H1 (cell line): Measurements from ENCODE around the gene CCDC40. TPM values are rescaled to one million over a fixed set of nuclear protein-coding genes. Genes with fewer than 3 reads are reported as not detected.

Source experiments
- CTCF ChIA-PET: fragments of 300-600 bp; sonication (Branson Sonifier 250); formaldehyde crosslinking; loops from one replicate; lab custom pipeline; 2021; ENCODE audit not compliant: partially characterized antibody; lab: Charles Lee
- POLR2A ChIA-PET: fragments of 300-600 bp; sonication (Branson Sonifier 250); formaldehyde crosslinking; loops from one replicate; lab custom pipeline; 2021; ENCODE audit warnings: inconsistent platforms; ENCODE audit not compliant: partially characterized antibody; lab: Charles Lee
- DNase-seq, 2 experiments: peaks; one replicate each; pipeline versions ENCODE4 v3.0.0 to v3.0.0-alpha.2; 2010 to 2022; ENCODE audit warnings: low spot score in 2 of 2, low read depth in 1 of 2, mixed read lengths in 1 of 2
- FAIRE-seq: peaks from 2 replicates; lab custom pipeline; 2011; peaks lifted over from hg19 to GRCh38; lab: Jason Lieb, UNC
- H2AFZ ChIP-seq: 2 replicates; pipeline ENCODE4 v1.8.1; 2012; ENCODE audit warnings: low read length, inconsistent platforms
- H2AK5ac ChIP-seq: 2 replicates; pipeline ENCODE4 v1.6.1; 2013; ENCODE audit warnings: low read depth, low read length
- H2BK120ac ChIP-seq: replicated peaks from 2 replicates; pipeline ENCODE3; 2013; ENCODE audit warnings: low read depth, low read length, inconsistent platforms
- H2BK12ac ChIP-seq: 2 replicates; pipeline ENCODE4 v1.6.1; 2013; ENCODE audit warnings: low read depth, low read length
- H2BK15ac ChIP-seq: 2 replicates; pipeline ENCODE4 v1.6.1; 2013; ENCODE audit warnings: low read length
- H2BK20ac ChIP-seq: 2 replicates; pipeline ENCODE4 v1.6.1; 2013; ENCODE audit warnings: low read length
- H2BK5ac ChIP-seq: 2 replicates; pipeline ENCODE4 v1.6.1; 2013; ENCODE audit warnings: low read depth, low read length
- H3K14ac ChIP-seq: 2 replicates; pipeline ENCODE4 v1.6.1; 2013; ENCODE audit warnings: inconsistent platforms; ENCODE audit not compliant: insufficient read length
- H3K18ac ChIP-seq: 2 replicates; pipeline ENCODE4 v1.6.1; 2013; ENCODE audit warnings: low read length; ENCODE audit errors: extremely low read depth
- H3K23ac ChIP-seq: 2 replicates; pipeline ENCODE4 v1.6.1; 2013; ENCODE audit warnings: inconsistent platforms; ENCODE audit not compliant: insufficient read length
- H3K23me2 ChIP-seq: 2 replicates; pipeline ENCODE4 v1.6.1; 2013; ENCODE audit warnings: low read depth, low read length
- H3K27ac ChIP-seq: 2 replicates; pipeline ENCODE4 v1.6.1; 2011; ENCODE audit warnings: low read depth, low read length, inconsistent platforms
- H3K27me3 ChIP-seq, 4 experiments: replicated peaks in 1 of 4; 1 replicate in 1 of 4; 2 replicates in 3 of 4; pipeline versions ENCODE4 v1.6.1 to v1.8.1; 2011 to 2013; ENCODE audit warnings: low read length in 3 of 4, mild to moderate bottlenecking in 3 of 4, inconsistent platforms in 2 of 4, mixed read lengths in 2 of 4, moderate library complexity in 1 of 4; ENCODE audit not compliant: control insufficient read depth in 3 of 4, insufficient read depth in 3 of 4; ENCODE audit errors: extremely low read depth in 1 of 4
- H3K36me3 ChIP-seq, 4 experiments: 2 replicates each; pipeline versions ENCODE4 v1.6.1 to v1.8.1; 2011 to 2013; ENCODE audit warnings: mild to moderate bottlenecking in 4 of 4, low read length in 3 of 4, moderate library complexity in 2 of 4, control low read depth in 1 of 4, inconsistent platforms in 1 of 4; ENCODE audit not compliant: insufficient read depth in 4 of 4, control insufficient read depth in 2 of 4
- H3K4ac ChIP-seq: replicated peaks from 2 replicates; pipeline ENCODE3; 2013; ENCODE audit warnings: low read length, low read depth, mixed read lengths, inconsistent platforms; ENCODE audit not compliant: insufficient read length
- H3K4me1 ChIP-seq, 4 experiments: replicated peaks in 1 of 4; 1 replicate in 1 of 4; 2 replicates in 3 of 4; pipeline versions ENCODE4 v1.6.1 to v1.8.1; 2011 to 2013; ENCODE audit warnings: low read length in 3 of 4, inconsistent platforms in 2 of 4, mixed read lengths in 1 of 4; ENCODE audit not compliant: insufficient read depth in 4 of 4, control insufficient read depth in 3 of 4
- H3K4me2 ChIP-seq, 2 experiments: 2 replicates each; pipeline versions ENCODE4 v1.6.1 to v1.8.1; 2011 to 2013; ENCODE audit warnings: low read depth in 2 of 2, low read length in 2 of 2, control low read depth in 1 of 2, inconsistent platforms in 1 of 2, mild to moderate bottlenecking in 1 of 2; ENCODE audit not compliant: insufficient read depth in 1 of 2
- H3K4me3 ChIP-seq, 4 experiments: fragments of 200-600, 300-600 bp in 1 of 4; sonication (generic), shearing (Covaris generic), sonication (Bioruptor Twin) in 1 of 4; 2 replicates each; pipeline versions ENCODE4 v1.5.1 to v1.8.1; 2011 to 2016; ENCODE audit warnings: low read length in 4 of 4, low read depth in 3 of 4, control low read depth in 2 of 4, inconsistent platforms in 2 of 4, mild to moderate bottlenecking in 2 of 4, mixed read lengths in 1 of 4, moderate library complexity in 1 of 4; ENCODE audit not compliant: insufficient read depth in 2 of 4; ENCODE audit errors: extremely low read depth in 1 of 4
- H3K56ac ChIP-seq: replicated peaks from 2 replicates; pipeline ENCODE3; 2013; ENCODE audit warnings: low read depth, mild to moderate bottlenecking, mixed read lengths, low read length, inconsistent platforms; ENCODE audit not compliant: insufficient read length
- H3K79me1 ChIP-seq: 2 replicates; pipeline ENCODE4 v1.6.1; 2013; ENCODE audit warnings: low read depth, low read length, control low read depth
- H3K79me2 ChIP-seq, 2 experiments: 2 replicates each; pipeline versions ENCODE4 v1.6.1 to v1.8.1; 2012 to 2013; ENCODE audit warnings: low read length in 2 of 2, mild to moderate bottlenecking in 2 of 2, inconsistent platforms in 1 of 2; ENCODE audit not compliant: insufficient read depth in 2 of 2, control insufficient read depth in 1 of 2
- H3K9ac ChIP-seq, 4 experiments: replicated peaks in 1 of 4; 1 replicate in 1 of 4; 2 replicates in 3 of 4; pipeline versions ENCODE4 v1.6.1 to v1.8.1; 2011 to 2013; ENCODE audit warnings: low read depth in 3 of 4, low read length in 3 of 4, control low read depth in 2 of 4, mild to moderate bottlenecking in 2 of 4, moderate library complexity in 2 of 4, inconsistent platforms in 1 of 4; ENCODE audit errors: extremely low read depth in 1 of 4
- H3K9me3 ChIP-seq, 2 experiments: 2 replicates each; pipeline versions ENCODE4 v1.6.1 to v1.8.1; 2012 to 2013; ENCODE audit warnings: mild to moderate bottlenecking in 2 of 2, moderate library complexity in 2 of 2, control low read depth in 1 of 2, inconsistent platforms in 1 of 2, low read depth in 1 of 2, low read length in 1 of 2, mixed read lengths in 1 of 2; ENCODE audit not compliant: insufficient read depth in 2 of 2
- H4K20me1 ChIP-seq, 2 experiments: replicated peaks in 1 of 2; 2 replicates each; pipeline versions ENCODE3 to v1.8.1; 2011 to 2013; ENCODE audit warnings: inconsistent platforms in 2 of 2, low read length in 2 of 2, mild to moderate bottlenecking in 1 of 2; ENCODE audit not compliant: insufficient read depth in 2 of 2, control insufficient read depth in 1 of 2
- H4K5ac ChIP-seq: 2 replicates; pipeline ENCODE4 v1.6.1; 2013; ENCODE audit warnings: low read length, low read depth, mixed read lengths, inconsistent platforms; ENCODE audit not compliant: insufficient read length
- H4K8ac ChIP-seq: 2 replicates; pipeline ENCODE4 v1.8.0; 2013; ENCODE audit warnings: mild to moderate bottlenecking, moderate library complexity, low read length, inconsistent platforms; ENCODE audit not compliant: insufficient read depth; ENCODE audit errors: extremely low read depth
- H4K91ac ChIP-seq: replicated peaks from 2 replicates; pipeline ENCODE3; 2013; ENCODE audit warnings: low read length, mixed read lengths, inconsistent platforms; ENCODE audit not compliant: insufficient read length
- POLR2A ChIP-seq, 2 experiments: IDR thresholded peaks; 1 replicate in 1 of 2; 2 replicates in 1 of 2; pipeline ENCODE4 v1.6.1; 2011; ENCODE audit warnings: low read depth in 2 of 2, low read length in 2 of 2, mild to moderate bottlenecking in 2 of 2; ENCODE audit errors: control extremely low read depth in 1 of 2
- WGBS, 2 experiments: shearing (Covaris generic) in 1 of 2; methylation state at CpG; one replicate each; pipeline versions ENCODE4 v1.1.6 to v1.1.7; 2013 to 2015; ENCODE audit warnings: low lambda C conversion rate in 2 of 2, mixed read lengths in 2 of 2, inconsistent platforms in 1 of 2, low coverage in 1 of 2, missing lambda C conversion rate in 1 of 2; ENCODE audit not compliant: insufficient replicate concordance in 2 of 2, insufficient coverage in 1 of 2, insufficient read length in 1 of 2; ENCODE audit errors: extremely low coverage in 1 of 2, missing lambda C conversion rate in 1 of 2; 5-methylcytosine and 5-hydroxymethylcytosine counted together
- polyA plus RNA-seq, 7 experiments: library from polyadenylated mRNA; depleted of rRNA in 3 of 7; stranded (reverse) in 5 of 7; unstranded in 2 of 7; fragments of >200 nt in 5 of 7; fragments of 200-250 nt in 2 of 7; gene quantifications; 1 replicate in 5 of 7; 2 replicates in 1 of 7; 4 replicates in 1 of 7; pipeline versions ENCODE4 v1.2.1 to v1.2.3, GENCODE V29; 2011 to 2013; ENCODE audit warnings: missing spikeins in 2 of 7, mixed read lengths in 2 of 7
- total RNA-seq: library from RNA; stranded (reverse); fragmentation: NEBNext Ultra II Directional; extraction: Animal tissue kit (Norgen Biotek cat#: 25700); gene quantifications from 2 replicates; pipeline ENCODE4 v1.2.1, GENCODE V29; 2021

CCDC40 gene
- total and polyA plus RNA-seq, 2 of the 8 experiments (the other 6 are each of a cell fraction or from before 2014, with no cell fraction given), result 4.1 to 11.5 TPM

GRCh38 chr17:80107231-80108021 lies 71.0 kb downstream of the CCDC40 start:
- no peak overlapping the region for H3K18ac ChIP-seq
- H3K9me3 ChIP-seq, result no peaks in the 10 kb centered on the region
- H3K36me3 ChIP-seq, result no peaks in the 10 kb centered on the region
- H3K4me3 ChIP-seq, result no peak overlapping the region
- no peak overlapping the region for H3K14ac ChIP-seq
- H3K9ac ChIP-seq, result no peak overlapping the region; a peak in 1 of 7 replicates
- WGBS, 2 experiments, result 87% methylated on average over 37 of the region's 46 CpGs; no CpG with 5 or more reads in 1 of the 2 experiments
- no peak overlapping the region for H3K4ac ChIP-seq
- no peak overlapping the region for H2AK5ac ChIP-seq
- H4K91ac ChIP-seq, result no peak overlapping the region
- DNase-seq, result no peak
- no peak overlapping the region for H2BK15ac ChIP-seq
- H3K4me1 ChIP-seq, result peaks cover 0 to 5% (median 0%) of the 10 kb centered on the region in 4 experiments; a peak in 5 of 7 replicates
- POLR2A ChIA-PET, result interaction anchor here (1.1 to 1.7 kb wide), 3 partner anchors 9 to 81 kb away, joined by 3 to 4 read pairs (median 4); no protein-coding TSS in a partner anchor
- no peaks in the 10 kb centered on the region for H4K20me1 ChIP-seq
- no peak for FAIRE-seq
- no peak overlapping the region for H2BK20ac ChIP-seq
- H2BK5ac ChIP-seq, result no peak overlapping the region; the same call in 1 of the 2 replicates
- no peak overlapping the region for H3K4me2 ChIP-seq
- H2BK120ac ChIP-seq, result no peak overlapping the region
- no peak overlapping the region for H2AFZ ChIP-seq
- CTCF ChIA-PET, result interaction anchor here (1.4 to 1.6 kb wide), 2 partner anchors 17 to 21 kb away, joined by 5 to 8 read pairs; no protein-coding TSS in a partner anchor
- H3K23ac ChIP-seq, result no peak overlapping the region
- H3K56ac ChIP-seq, result no peak overlapping the region
- H4K8ac ChIP-seq, result no peak overlapping the region; the same call in 1 of the 2 replicates
- H3K79me1 ChIP-seq, result no peaks in the 10 kb centered on the region; the same call in 1 of the 2 replicates
- H3K27ac ChIP-seq, result no peak overlapping the region
- H3K27me3 ChIP-seq, result no peaks in the 10 kb centered on the region
- H2BK12ac ChIP-seq, result no peak overlapping the region
- no peaks in the 10 kb centered on the region for H3K79me2 ChIP-seq
- no peak overlapping the region for H4K5ac ChIP-seq
- H3K23me2 ChIP-seq, result no peaks in the 10 kb centered on the region
- no peak for TF ChIP-seq POLR2A (IDR thresholded peaks at IDR 0.05; ENCODE audit: control extremely low read depth in 1 of 2, low read depth in 2 of 2, low read length in 2 of 2)
